Measurements from ENCODE around the gene SERPINB2. TPM values are rescaled to one million over a fixed set of nuclear protein-coding genes. Genes with fewer than 3 reads are reported as not detected.

Gene SERPINB2
- total and polyA plus RNA-seq, 2 of the 13 experiments (the other 11 are each of a cell fraction or from before 2014, with no cell fraction given) = 0.07 to 0.11 TPM

GRCh38 chr18:63949068-63949737, 61.7 kb downstream of the SERPINB2 start, which contains the start of gene HMSD (continued):
- TF ChIP-seq GABPB1 (CRISPR knock-in tag; IDR thresholded peaks at IDR 0.05) = peak; percentile 54; the same call in 1 of the 2 replicates
- TF ChIP-seq CTCF (CRISPR knock-in tag; IDR thresholded peaks at IDR 0.05) = peak; percentile 61
- TF ChIP-seq MXD1 (CRISPR knock-in tag; IDR thresholded peaks at IDR 0.05) = no peak
- no peak for TF ChIP-seq MBNL3 (CRISPR knock-in tag; conservative IDR thresholded peaks at IDR 0.05)
- no peak for TF ChIP-seq ZNF782 (CRISPR knock-in tag; IDR thresholded peaks at IDR 0.05; ENCODE audit: borderline replicate concordance)
- TF ChIP-seq FOXA1 (IDR thresholded peaks at IDR 0.05) = no peak
- TF ChIP-seq FOXA1 (CRISPR knock-in tag; IDR thresholded peaks at IDR 0.05) = no peak
- no peak for TF ChIP-seq CCAR2 (optimal IDR thresholded peaks at IDR 0.05; ENCODE audit: low read depth, low read length)
- TF ChIP-seq STAG1 (CRISPR knock-in tag; IDR thresholded peaks at IDR 0.05) = 0 out of 2 replicates have a peak, but pooled peaks have one; percentile 5
- TF ChIP-seq ZFY (CRISPR knock-in tag; IDR thresholded peaks at IDR 0.05) = no peak
- TF ChIP-seq, protein P1, sequence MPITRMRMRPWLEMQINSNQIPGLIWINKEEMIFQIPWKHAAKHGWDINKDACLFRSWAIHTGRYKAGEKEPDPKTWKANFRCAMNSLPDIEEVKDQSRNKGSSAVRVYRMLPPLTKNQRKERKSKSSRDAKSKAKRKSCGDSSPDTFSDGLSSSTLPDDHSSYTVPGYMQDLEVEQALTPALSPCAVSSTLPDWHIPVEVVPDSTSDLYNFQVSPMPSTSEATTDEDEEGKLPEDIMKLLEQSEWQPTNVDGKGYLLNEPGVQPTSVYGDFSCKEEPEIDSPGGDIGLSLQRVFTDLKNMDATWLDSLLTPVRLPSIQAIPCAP (CRISPR knock-in tag; IDR thresholded peaks at IDR 0.05; ENCODE audit: low read depth) = no peak
- no peak for TF ChIP-seq FOXP4 (CRISPR knock-in tag; IDR thresholded peaks at IDR 0.05)
- peak; percentile 56 for TF ChIP-seq XRCC5 (optimal IDR thresholded peaks at IDR 0.05; ENCODE audit: low read length)
